Breast epithelium (tissue), 4 donors: ENCODE results near the gene NEU4. TPM values are rescaled to one million over a fixed set of nuclear protein-coding genes. Genes with fewer than 3 reads are reported as not detected.

Experiments
- DNase-seq, 2 donors: peaks; one replicate each; pipeline ENCODE4 v3.0.0-alpha.2; 2019; ENCODE audit warnings: low spot score in 2 of 2
- H3K27ac ChIP-seq, 2 donors: fragments of 200-600 bp; sonication (generic) in 1 of 2; one replicate each; pipeline ENCODE4 v1.5.1; 2016 to 2019; ENCODE audit warnings: mild to moderate bottlenecking in 1 of 2
- H3K27me3 ChIP-seq, 2 donors: fragments of 200-600 bp; sonication (generic) in 1 of 2; one replicate each; pipeline versions ENCODE4 v1.5.1 to v1.6.0; 2017 to 2019; ENCODE audit warnings: control low read depth in 1 of 2, mild to moderate bottlenecking in 1 of 2
- H3K36me3 ChIP-seq: fragments of 200-600 bp; one replicate; pipeline ENCODE4 v1.5.1; 2019
- H3K4me1 ChIP-seq, 2 donors: fragments of 200-600 bp; sonication (generic); one replicate each; pipeline ENCODE4 v1.5.1; 2016 to 2019; ENCODE audit warnings: control low read depth in 1 of 2
- H3K4me3 ChIP-seq, 3 donors: fragments of 200-600 bp; sonication (generic); 1 replicate in 2 of 3; 2 replicates in 1 of 3; pipeline ENCODE4 v1.5.1; 2016 to 2019; ENCODE audit warnings: mild to moderate bottlenecking in 3 of 3, moderate library complexity in 2 of 3
- H3K9me3 ChIP-seq, 2 donors: fragments of 200-600 bp; sonication (generic) in 1 of 2; one replicate each; pipeline ENCODE4 v1.5.1; 2016 to 2019; ENCODE audit warnings: control low read depth in 1 of 2
- CTCF ChIP-seq, 3 donors: fragments of 450-650 bp; IDR thresholded peaks; one replicate each; pipeline ENCODE4 v1.5.1; 2016 to 2017; ENCODE audit warnings: antibody characterized with exemption in 3 of 3, mild to moderate bottlenecking in 3 of 3, moderate library complexity in 3 of 3
- POLR2A ChIP-seq: fragments of 450-650 bp; IDR thresholded peaks from one replicate; pipeline ENCODE4 v1.6.1; 2016; ENCODE audit warnings: antibody characterized with exemption, mild to moderate bottlenecking, moderate library complexity
- POLR2AphosphoS5 ChIP-seq, 3 donors: sonication (generic); formaldehyde crosslinking; IDR thresholded peaks; one replicate each; pipeline ENCODE4 v1.6.1; 2017; ENCODE audit warnings: antibody characterized with exemption in 3 of 3
- intact Hi-C: fragments of 100-400 bp; cut with DNase I; formaldehyde crosslinking; loops from one replicate; pipeline ENCODE4 v1.15.1; 2023; ENCODE audit warnings: low total_unique reads
- total RNA-seq, 3 donors: library from RNA; depleted of rRNA; stranded (reverse); fragments of >200 nt; gene quantifications; one replicate each; pipeline ENCODE4 v1.1.0, GENCODE V29; 2016

The NEU4 gene
- total RNA-seq, 3 donors from 2014 or later: 0.33 to 3.0 (median 0.44) TPM

- H3K4me3 ChIP-seq: no peak overlapping the region
- no peak for TF ChIP-seq CTCF (IDR thresholded peaks at IDR 0.05)
- no peak for TF ChIP-seq POLR2AphosphoS5 (IDR thresholded peaks at IDR 0.05)
- no peak for TF ChIP-seq POLR2A
- no peak overlapping the region for H3K27ac ChIP-seq
- peaks cover 0 to 8% of the 10 kb centered on the region in 2 donors for H3K27me3 ChIP-seq
- intact Hi-C loops: loop anchor here (5.0 kb wide), 1 partner anchor 216 kb away; the partner anchor contains the start of genes ATG4B and THAP4
- no peaks in the 10 kb centered on the region for H3K9me3 ChIP-seq
- no peaks in the 10 kb centered on the region for H3K4me1 ChIP-seq
- DNase-seq: peak in 1 of 2 donors; percentile 47
- H3K36me3 ChIP-seq: no peaks in the 10 kb centered on the region
Observed at GRCh38 chr2:241852981-241853631, 44.1 kb downstream of the NEU4 start.

- Histone ChIP-seq H3K27me3 (peaks cover 0 to 8% of the 10 kb centered on the region in 2 donors), H3K27ac (no peak overlapping the region), H3K9me3 (no peaks in the 10 kb centered on the region), H3K4me3 (no peak overlapping the region), H3K36me3 (no peaks in the 10 kb centered on the region), H3K4me1 (no peaks in the 10 kb centered on the region)
- no peak for TF ChIP-seq CTCF (IDR thresholded peaks at IDR 0.05)
- TF ChIP-seq POLR2A: no peak
- TF ChIP-seq POLR2AphosphoS5 (IDR thresholded peaks at IDR 0.05): no peak
- intact Hi-C loops: loop anchor here (5.0 kb wide), 1 partner anchor 216 kb away; the partner anchor contains the start of genes ATG4B and THAP4
- peak in 1 of 2 donors; percentile 48 for DNase-seq
Observed at GRCh38 chr2:241853651-241854341, 44.8 kb downstream of the NEU4 start.

GRCh38 chr2:241854342-241855244 lies 45.6 kb downstream of the NEU4 start:
- Histone ChIP-seq H3K27me3 (peaks cover 0 to 4% of the 10 kb centered on the region in 2 donors), H3K36me3 (no peaks in the 10 kb centered on the region), H3K4me3 (no peak overlapping the region), H3K27ac (no peak overlapping the region), H3K9me3 (no peaks in the 10 kb centered on the region), H3K4me1 (no peaks in the 10 kb centered on the region)
- intact Hi-C loops: loop anchor here (5.0 kb wide), 1 partner anchor 217 kb away; the partner anchor contains the start of genes ATG4B and THAP4
- TF ChIP-seq POLR2AphosphoS5 (IDR thresholded peaks at IDR 0.05): no peak
- TF ChIP-seq POLR2A: no peak
- no peak for TF ChIP-seq CTCF (IDR thresholded peaks at IDR 0.05)
- DNase-seq: peak in 1 of 2 donors; percentile 43

GRCh38 chr2:241855245-241855887 lies 46.4 kb downstream of the NEU4 start:
- intact Hi-C loops: no loop called here
- no peaks in the 10 kb centered on the region for H3K4me1 ChIP-seq
- no peak for DNase-seq
- H3K36me3 ChIP-seq: no peaks in the 10 kb centered on the region
- H3K9me3 ChIP-seq: no peaks in the 10 kb centered on the region
- H3K27ac ChIP-seq: no peak overlapping the region
- no peak overlapping the region for H3K4me3 ChIP-seq
- TF ChIP-seq POLR2A: no peak
- no peak for TF ChIP-seq CTCF (IDR thresholded peaks at IDR 0.05)
- TF ChIP-seq POLR2AphosphoS5 (IDR thresholded peaks at IDR 0.05): no peak
- H3K27me3 ChIP-seq: no peaks in the 10 kb centered on the region
